Activated naive CD4-positive, alpha-beta T cell treated with Interleukin-2 at 50 U/mL for 16 hours (primary cell): Measurements from ENCODE around the gene GUCY1A1.

Experiments used
- DNase-seq: peaks from one replicate; pipeline ENCODE4 v3.0.0-alpha.2; 2020

GUCY1A1 gene

DNA sequence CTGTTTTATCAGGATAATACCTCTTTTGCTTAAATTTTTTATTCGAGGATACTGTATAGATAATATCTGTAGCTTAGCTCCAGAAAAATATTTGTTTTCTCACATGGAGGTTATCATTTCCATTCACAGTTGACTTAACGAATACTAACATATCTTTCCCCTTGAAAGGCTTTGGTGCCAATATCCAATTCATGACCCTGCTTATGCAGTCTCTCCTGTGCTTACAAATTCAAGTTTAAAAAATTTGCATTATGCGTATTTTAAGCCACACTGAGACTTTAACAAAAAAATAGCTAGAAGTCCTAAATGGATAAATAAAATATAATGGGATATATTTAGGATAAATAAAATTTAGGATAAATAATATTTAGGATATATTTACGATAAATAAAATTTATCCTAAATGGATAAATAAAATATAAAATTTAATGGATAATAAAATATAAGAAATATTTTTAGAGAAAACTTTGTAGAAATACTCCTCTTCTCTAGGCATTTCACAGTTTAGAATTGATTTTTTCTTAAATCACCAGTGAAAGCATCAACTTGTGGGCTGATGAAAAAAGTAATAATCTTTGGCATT lies 114.7 kb downstream of the GUCY1A1 start:
- no peak for DNase-seq
